ENCODE results near the gene LRP1B. TPM values are rescaled to one million over a fixed set of nuclear protein-coding genes. Genes with fewer than 3 reads are reported as not detected.
"Not testable (repeated sequence)": the region's sequence is repeated elsewhere in the genome, so short reads cannot be mapped to it uniquely, and the experiment has no call there.

The LRP1B gene
- total and polyA plus RNA-seq, 2 of the 8 experiments (the other 6 are each of a cell fraction or from before 2014, with no cell fraction given) = 0.03 TPM; not detected in 1

DNA sequence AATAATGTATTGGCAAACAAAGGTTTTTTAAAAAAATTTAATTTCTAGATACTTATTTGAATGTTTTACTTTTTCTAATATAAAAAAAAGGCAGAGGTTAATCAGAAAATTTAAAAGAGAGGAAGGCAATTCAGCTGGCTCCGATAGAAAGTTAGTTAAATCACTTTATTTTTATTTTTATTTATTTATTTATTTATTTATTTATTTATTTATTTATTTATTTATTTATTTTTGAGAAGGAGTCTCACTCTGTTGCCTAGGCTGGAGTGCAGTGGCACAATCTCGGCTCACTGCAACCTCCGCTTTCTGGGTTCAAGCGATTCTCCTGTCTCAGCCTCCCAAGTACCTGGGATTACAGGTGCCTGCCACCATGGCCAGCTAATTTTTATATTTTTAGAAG, 1480.7 kb downstream of the LRP1B start:
- 96% methylated on average over 4 of the region's 4 CpGs; no CpG with 5 or more reads in 1 of the 2 experiments for WGBS, 2 experiments (ENCODE audit: extremely low coverage in 1 of 2, insufficient coverage in 1 of 2, insufficient read length in 1 of 2, insufficient replicate concordance in 2 of 2, low coverage in 1 of 2, low lambda C conversion rate in 2 of 2, missing lambda C conversion rate in 1 of 2)
- H3K36me3 ChIP-seq (ENCODE audit: control insufficient read depth in 2 of 4, insufficient read depth in 4 of 4, low read length in 3 of 4); H3K79me1 ChIP-seq (ENCODE audit: low read depth, low read length); H2AK5ac ChIP-seq (ENCODE audit: low read depth, low read length); H3K4me1 ChIP-seq (replicated peaks in 1 of 4; ENCODE audit: control insufficient read depth in 3 of 4, insufficient read depth in 4 of 4, low read length in 3 of 4); H3K79me2 ChIP-seq (ENCODE audit: control insufficient read depth in 1 of 2, insufficient read depth in 2 of 2, low read length in 2 of 2); H3K27ac ChIP-seq (ENCODE audit: low read depth, low read length); H3K27me3 ChIP-seq (replicated peaks in 1 of 4; ENCODE audit: control insufficient read depth in 3 of 4, extremely low read depth in 1 of 4, insufficient read depth in 3 of 4, low read length in 3 of 4); H4K20me1 ChIP-seq (replicated peaks in 1 of 2; ENCODE audit: control insufficient read depth in 1 of 2, insufficient read depth in 2 of 2, low read length in 2 of 2); H4K91ac ChIP-seq (replicated peaks; ENCODE audit: insufficient read length, low read length); H2BK12ac ChIP-seq (ENCODE audit: low read depth, low read length); H2BK120ac ChIP-seq (replicated peaks; ENCODE audit: low read depth, low read length); H3K4ac ChIP-seq (replicated peaks; ENCODE audit: insufficient read length, low read depth, low read length); H2BK15ac ChIP-seq (ENCODE audit: low read length); H3K4me2 ChIP-seq (ENCODE audit: insufficient read depth in 1 of 2, low read depth in 2 of 2, low read length in 2 of 2); H3K23me2 ChIP-seq (ENCODE audit: low read depth, low read length); H3K18ac ChIP-seq (ENCODE audit: extremely low read depth, low read length); H3K9me3 ChIP-seq (ENCODE audit: insufficient read depth in 2 of 2, low read depth in 1 of 2, low read length in 1 of 2); H2BK20ac ChIP-seq (ENCODE audit: low read length); H2AFZ ChIP-seq (ENCODE audit: low read length); H4K8ac ChIP-seq (ENCODE audit: extremely low read depth, insufficient read depth, low read length); H3K9ac ChIP-seq (replicated peaks in 1 of 4; ENCODE audit: extremely low read depth in 1 of 4, low read depth in 3 of 4, low read length in 3 of 4); H3K56ac ChIP-seq (replicated peaks; ENCODE audit: insufficient read length, low read depth, low read length); H3K14ac ChIP-seq (ENCODE audit: insufficient read length); DNase-seq (ENCODE audit: low read depth in 1 of 2, low spot score in 2 of 2); H4K5ac ChIP-seq (ENCODE audit: insufficient read length, low read depth, low read length); H3K23ac ChIP-seq (ENCODE audit: insufficient read length); H3K4me3 ChIP-seq (ENCODE audit: extremely low read depth in 1 of 4, insufficient read depth in 2 of 4, low read depth in 3 of 4, low read length in 4 of 4); FAIRE-seq; H2BK5ac ChIP-seq (ENCODE audit: low read depth, low read length); POLR2A ChIA-PET (ENCODE audit: partially characterized antibody): not testable (repeated sequence)
- CTCF ChIA-PET (ENCODE audit: partially characterized antibody) = interaction anchor here (0.9 kb wide), 1 partner anchor 234 kb away, joined by 3 read pairs; no protein-coding TSS in a partner anchor

All from H1 (cell line).